Measurements from ENCODE around the gene ATP2B2.

ATP2B2 gene

DNA sequence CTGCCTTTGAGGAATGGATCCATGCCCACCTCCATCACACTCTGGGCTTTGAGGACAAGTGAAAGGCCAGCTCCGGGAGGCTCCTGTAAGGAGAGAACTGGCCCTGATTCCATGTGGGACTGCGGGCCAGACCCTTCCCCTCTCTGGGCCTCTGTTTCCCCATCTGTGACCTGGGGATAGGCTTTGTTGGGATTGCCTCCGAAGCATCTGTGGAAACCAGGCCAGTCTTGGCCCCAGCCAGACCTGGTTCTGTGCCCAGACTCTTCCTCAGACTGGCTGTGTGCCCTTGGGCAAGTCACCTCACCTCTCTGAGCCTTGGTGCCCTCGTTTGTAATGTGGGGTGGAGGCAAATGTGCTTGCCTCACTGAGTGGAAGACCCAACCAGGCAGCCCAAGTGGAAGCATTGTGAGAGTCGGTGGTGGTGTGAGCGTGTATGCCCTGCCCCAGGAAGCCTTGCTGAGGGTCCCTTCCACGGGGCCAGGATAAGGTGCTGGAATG lies 163.4 kb downstream of the ATP2B2 start:
- DNase-seq (ENCODE audit: low spot score): no peak

GRCh38 chr3:10340476-10340875 lies 164.9 kb downstream of the ATP2B2 start:
- no peak for DNase-seq (ENCODE audit: low spot score)

GRCh38 chr3:10340046-10340445 lies 165.3 kb downstream of the ATP2B2 start:
- DNase-seq (ENCODE audit: low spot score): no peak

GRCh38 chr3:10339376-10339955 lies 165.9 kb downstream of the ATP2B2 start:
- no peak for DNase-seq (ENCODE audit: low spot score)

- DNase-seq (ENCODE audit: low spot score): no peak
These were observed 166.6 kb downstream of the ATP2B2 start for GRCh38 chr3:10338591-10339353.

GRCh38 chr3:10338164-10338470 lies 167.3 kb downstream of the ATP2B2 start:
- DNase-seq (ENCODE audit: low spot score): no peak

GRCh38 chr3:10337323-10338163 lies 167.8 kb downstream of the ATP2B2 start:
- no peak for DNase-seq (ENCODE audit: low spot score)

GRCh38 chr3:10336761-10337160 lies 168.6 kb downstream of the ATP2B2 start:
- DNase-seq (ENCODE audit: low spot score): no peak

DNA sequence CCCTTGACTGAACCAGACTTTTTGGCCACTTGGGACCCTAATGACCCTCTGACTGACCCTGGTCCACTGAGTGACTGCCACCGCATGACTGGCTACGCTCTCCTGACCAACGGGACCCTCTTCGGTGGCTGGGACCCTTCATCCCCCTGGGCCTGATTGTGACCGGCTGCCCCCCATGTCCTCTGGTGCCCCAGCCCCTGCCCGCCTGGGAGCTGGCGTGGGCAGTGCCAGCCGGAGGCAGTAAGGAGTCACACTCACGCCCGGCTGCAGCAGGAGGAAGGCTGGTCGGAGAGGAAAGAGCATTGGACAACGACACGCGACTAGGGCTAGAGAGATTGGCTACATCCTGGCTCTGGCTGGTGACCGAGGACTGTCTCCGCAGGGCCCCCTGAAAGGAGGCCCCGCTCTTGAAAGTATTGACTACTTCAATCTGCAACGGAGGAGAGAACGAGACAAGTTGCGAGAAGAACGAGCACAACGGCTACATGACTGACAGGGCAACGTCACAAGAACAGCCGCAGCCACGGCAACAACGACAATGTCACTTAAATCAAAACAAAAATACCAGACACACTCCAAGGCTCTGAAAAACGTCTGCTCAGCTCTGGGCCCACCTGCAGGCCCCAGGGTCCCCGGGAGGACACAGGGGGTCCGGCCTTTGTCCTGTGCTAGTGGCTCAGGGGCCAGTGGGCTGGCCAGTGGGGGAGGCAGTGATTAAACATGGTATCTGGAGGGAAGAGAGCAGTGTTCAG lies 169.3 kb downstream of the ATP2B2 start:
- DNase-seq (ENCODE audit: low spot score): no peak

DNA sequence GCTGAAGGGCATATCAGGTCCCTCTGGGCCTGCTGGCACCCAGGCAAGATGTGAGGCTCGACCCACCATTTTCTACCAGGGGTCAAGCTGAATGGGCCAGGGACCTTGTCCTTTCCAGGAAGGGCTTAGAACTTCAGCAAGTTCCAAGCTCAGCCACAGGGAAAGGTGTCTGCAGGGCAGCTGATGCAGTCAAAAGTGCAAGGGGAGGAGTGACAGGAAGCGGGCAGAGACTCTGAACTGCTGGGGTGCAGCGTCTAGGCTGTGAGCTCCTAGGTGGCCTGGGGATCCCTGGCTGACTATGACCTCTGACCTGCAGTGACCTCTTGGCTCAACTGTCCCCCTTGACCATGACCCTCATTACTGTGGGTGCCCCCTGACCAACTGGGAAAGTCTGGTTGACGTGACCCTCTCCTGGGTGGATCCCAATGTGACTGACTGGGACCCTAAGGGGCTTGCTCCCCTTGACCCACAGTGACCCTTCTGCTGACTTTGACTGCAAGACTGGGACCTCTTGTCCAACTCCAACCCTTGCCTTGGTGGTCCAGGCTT lies 170.1 kb downstream of the ATP2B2 start:
- no peak for DNase-seq (ENCODE audit: low spot score)

- no peak for DNase-seq (ENCODE audit: low spot score)
These were observed 170.9 kb downstream of the ATP2B2 start for GRCh38 chr3:10334459-10334858.

DNA sequence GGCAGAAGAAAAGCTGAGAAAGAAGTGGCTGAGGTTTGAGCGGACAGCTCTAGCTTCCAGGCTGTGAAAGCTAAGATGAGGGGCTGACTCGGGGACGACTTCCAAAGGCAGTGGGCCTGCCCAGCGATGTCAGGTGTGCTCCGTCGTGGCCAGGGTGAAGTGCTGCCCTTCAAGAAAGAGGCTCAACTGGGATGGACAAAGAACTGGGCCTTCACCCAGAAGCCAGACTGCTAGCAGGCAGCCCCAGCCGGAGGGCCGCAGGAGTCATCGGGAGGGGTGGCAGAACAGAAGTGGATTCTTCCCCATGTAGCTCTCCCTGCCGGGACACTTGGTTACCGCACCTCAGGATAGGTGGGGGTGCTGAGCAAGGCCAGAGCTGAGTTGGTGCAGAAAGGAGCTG lies 171.3 kb downstream of the ATP2B2 start:
- no peak for DNase-seq (ENCODE audit: low spot score)

GRCh38 chr3:10333349-10333650 lies 172.1 kb downstream of the ATP2B2 start:
- no peak for DNase-seq (ENCODE audit: low spot score)

DNA sequence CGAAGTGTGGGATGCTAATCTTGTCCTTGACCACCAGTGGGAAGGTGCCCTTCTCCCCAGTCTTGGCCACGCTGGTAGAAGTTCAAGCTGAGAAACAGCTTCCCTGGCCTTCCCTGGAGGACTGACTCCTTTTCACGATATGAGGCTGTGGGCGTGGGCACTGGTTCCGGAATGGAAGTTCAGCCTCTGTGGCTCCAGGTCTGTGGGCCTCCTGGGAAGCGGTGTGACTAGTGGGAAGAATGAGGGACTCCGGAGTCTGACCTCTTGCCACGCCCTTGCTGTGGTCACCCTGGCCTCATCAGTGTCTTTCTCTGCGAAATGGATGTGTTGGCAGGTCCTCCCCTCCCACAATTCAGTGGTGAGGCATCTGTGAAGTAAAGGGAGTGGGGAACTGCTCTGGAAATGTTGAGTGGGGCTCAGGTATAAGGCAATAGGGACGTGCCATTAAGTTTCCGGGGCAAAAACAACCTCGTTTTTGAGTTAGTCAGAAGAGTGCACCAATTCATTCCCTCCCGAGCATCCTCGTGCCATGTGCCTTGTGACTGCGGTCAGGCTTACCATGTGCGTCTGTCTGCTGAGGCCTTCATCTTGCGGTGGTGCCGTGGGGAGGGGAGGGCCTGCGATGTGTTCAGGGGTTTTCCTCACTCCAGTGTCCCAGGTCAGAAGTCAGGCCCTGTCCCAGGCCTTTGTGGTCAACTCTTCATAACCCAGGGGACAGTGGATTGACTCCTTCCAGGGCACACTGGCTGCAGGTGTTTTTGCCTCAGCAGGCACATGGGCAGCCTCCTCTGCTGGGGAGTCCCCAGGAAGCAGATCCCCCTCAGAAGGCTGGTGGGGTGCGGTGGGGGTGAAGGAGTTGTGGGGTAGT lies 172.7 kb downstream of the ATP2B2 start:
- DNase-seq (ENCODE audit: low spot score): no peak

DNA sequence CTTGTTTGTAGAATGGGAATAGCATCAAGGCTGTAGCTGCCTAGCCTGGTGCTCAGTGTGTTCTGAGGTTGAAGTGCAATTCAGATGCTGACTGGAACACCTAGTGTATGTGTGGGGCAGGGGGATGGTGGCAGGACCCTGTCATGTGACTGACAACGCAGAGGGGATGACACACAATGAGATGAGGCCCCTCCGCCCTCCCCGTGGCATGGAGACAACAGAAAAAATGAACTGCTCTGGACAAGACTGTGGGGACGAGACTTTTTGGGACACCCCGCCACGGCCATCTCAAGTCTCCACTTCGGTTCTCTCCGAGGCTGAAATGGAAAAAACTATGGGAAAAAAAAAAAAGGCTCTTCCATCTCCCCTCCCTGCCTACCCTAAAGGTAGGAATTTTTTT lies 174.1 kb downstream of the ATP2B2 start:
- DNase-seq (ENCODE audit: low spot score): no peak

- no peak for DNase-seq (ENCODE audit: low spot score)
These were observed 175.1 kb downstream of the ATP2B2 start for GRCh38 chr3:10330319-10330718.

DNA sequence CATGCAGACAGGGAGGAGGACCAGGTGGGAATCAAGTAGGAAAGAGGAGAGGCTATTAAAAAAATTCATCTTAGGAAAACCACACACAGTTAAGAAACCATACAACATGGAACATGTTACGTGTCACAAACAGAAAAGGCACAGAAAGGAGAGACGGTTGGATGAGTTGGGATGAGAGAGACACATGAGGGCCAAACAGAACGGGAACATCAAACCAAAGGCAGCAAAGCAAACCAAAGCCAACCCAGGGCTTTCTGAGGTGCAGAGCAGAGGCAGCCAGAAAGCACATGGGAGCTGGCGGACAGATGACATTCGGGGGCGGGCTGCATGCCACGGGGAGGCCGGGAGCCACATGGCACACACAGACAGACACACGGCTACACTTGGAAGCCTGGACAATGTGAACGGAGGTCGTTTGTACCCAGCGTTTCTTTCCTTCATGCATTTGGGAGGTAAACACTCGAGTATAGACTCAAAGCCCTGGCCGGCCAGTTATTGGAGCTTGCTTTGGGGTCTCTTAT lies 175.8 kb downstream of the ATP2B2 start:
- DNase-seq (ENCODE audit: low spot score): no peak

- no peak for DNase-seq (ENCODE audit: low spot score)
These were observed 176.8 kb downstream of the ATP2B2 start for GRCh38 chr3:10328460-10329071.

DNA sequence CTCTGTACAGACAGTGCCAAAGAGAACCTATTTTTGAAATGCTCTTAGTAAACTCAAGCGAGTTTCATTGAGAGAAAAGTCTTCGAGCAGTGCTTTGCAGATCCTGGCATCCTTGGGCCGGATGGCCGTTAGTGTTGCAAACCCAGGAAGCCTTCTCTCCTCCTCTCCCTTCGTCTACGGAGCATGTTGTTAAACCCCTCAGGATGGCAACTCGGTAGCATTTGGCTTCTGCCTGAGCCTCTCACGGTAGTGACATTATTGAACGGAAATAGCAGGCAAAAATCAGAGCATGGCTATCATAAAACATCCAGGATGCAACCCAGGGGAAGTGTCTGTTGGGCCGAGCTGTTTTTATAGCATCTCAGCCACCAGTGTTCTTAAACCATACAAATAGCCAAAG lies 177.8 kb downstream of the ATP2B2 start:
- no peak for DNase-seq (ENCODE audit: low spot score)

GRCh38 chr3:10322352-10322710 lies 183.1 kb downstream of the ATP2B2 start:
- DNase-seq (ENCODE audit: low spot score): no peak

All from COLO829 (cell line).